HEK293 (cell line): ENCODE measurements around the gene ARHGAP15.

Experiments used
- CTCF ChIA-PET: fragments of 350-600 bp; formaldehyde crosslinking; extraction: SDS; loops from one replicate; lab custom pipeline; 2021; ENCODE audit warnings: antibody characterized with exemption; lab: Yijun Ruan, JAX
- POLR2A ChIA-PET: fragments of 300-600 bp; formaldehyde crosslinking; extraction: SDS; loops from one replicate; lab custom pipeline; 2020; ENCODE audit warnings: antibody characterized with exemption, inconsistent platforms; lab: Yijun Ruan, JAX
- H3K27ac ChIP-seq: fragments of 200-500 bp; sonication (Bioruptor generic); 2 replicates; pipeline ENCODE4 v1.5.1; 2014; ENCODE audit warnings: low read depth, low read length, control low read depth, inconsistent platforms; ENCODE audit errors: extremely low read depth
- H3K36me3 ChIP-seq, 2 experiments: fragments of 200-500 bp in 1 of 2; sonication (Bioruptor generic) in 1 of 2; 1 replicate in 1 of 2; 2 replicates in 1 of 2; pipeline ENCODE4 v1.5.1; 2014 to 2017; ENCODE audit warnings: inconsistent platforms in 2 of 2, low read length in 2 of 2; ENCODE audit not compliant: control insufficient read depth in 2 of 2, insufficient read depth in 1 of 2
- H3K4me1 ChIP-seq: fragments of 200-500 bp; sonication (Bioruptor generic); 2 replicates; pipeline ENCODE4 v1.5.1; 2014; ENCODE audit warnings: mild to moderate bottlenecking, low read length, inconsistent platforms; ENCODE audit not compliant: control insufficient read depth, insufficient read depth
- H3K4me3 ChIP-seq: 2 replicates; pipeline ENCODE4 v1.5.1; 2011; ENCODE audit warnings: low read depth, mild to moderate bottlenecking, control low read depth, low read length, moderate library complexity
- H3K9me3 ChIP-seq: fragments of 200-500 bp; sonication (Bioruptor generic); 2 replicates; pipeline ENCODE4 v1.5.1; 2014; ENCODE audit warnings: low read depth, low read length, inconsistent platforms; ENCODE audit not compliant: control insufficient read depth, insufficient read depth
- GFI1B ChIP-seq: fragments of 450-650 bp; formaldehyde crosslinking; IDR thresholded peaks from 2 replicates; pipeline ENCODE4 v1.5.1; 2016; ENCODE audit warnings: missing biosample characterization, missing genetic modification characterization
- IKZF3 ChIP-seq: fragments of 450-650 bp; IDR thresholded peaks from 2 replicates; pipeline ENCODE4 v1.5.0; 2018; ENCODE audit warnings: missing biosample characterization, mild to moderate bottlenecking, missing genetic modification characterization, moderate library complexity
- KLF8 ChIP-seq: fragments of 450-650 bp; formaldehyde crosslinking; IDR thresholded peaks from 2 replicates; pipeline ENCODE4 v1.5.1; 2016; ENCODE audit warnings: missing biosample characterization, missing genetic modification characterization
- MZF1 ChIP-seq: fragments of 450-650 bp; formaldehyde crosslinking; IDR thresholded peaks from 2 replicates; pipeline ENCODE4 v1.5.1; 2017; ENCODE audit warnings: missing biosample characterization, missing genetic modification characterization, borderline replicate concordance
- PRDM1 ChIP-seq: fragments of 450-650 bp; formaldehyde crosslinking; IDR thresholded peaks from 2 replicates; pipeline ENCODE4; 2016; ENCODE audit warnings: missing biosample characterization, missing genetic modification characterization
- RBAK ChIP-seq: fragments of 450-650 bp; formaldehyde crosslinking; IDR thresholded peaks from 2 replicates; pipeline ENCODE4 v1.5.1; 2016; ENCODE audit warnings: missing biosample characterization, missing genetic modification characterization
- TRIM28 ChIP-seq: IDR thresholded peaks from 2 replicates; pipeline ENCODE4 v1.6.1; 2011; ENCODE audit warnings: low read length, control low read depth, borderline replicate concordance
- ZBTB26 ChIP-seq: fragments of 450-650 bp; formaldehyde crosslinking; optimal IDR thresholded peaks from 2 replicates; pipeline ENCODE3; 2016; ENCODE audit warnings: missing biosample characterization, mild to moderate bottlenecking, missing genetic modification characterization
- ZNF140 ChIP-seq: fragments of 450-650 bp; formaldehyde crosslinking; IDR thresholded peaks from 2 replicates; pipeline ENCODE4 v1.5.1; 2016; ENCODE audit warnings: missing biosample characterization, missing genetic modification characterization
- ZNF157 ChIP-seq: fragments of 450-650 bp; formaldehyde crosslinking; IDR thresholded peaks from 2 replicates; pipeline ENCODE4 v1.5.1; 2016; ENCODE audit warnings: missing biosample characterization, missing genetic modification characterization
- ZNF324 ChIP-seq: fragments of 450-650 bp; formaldehyde crosslinking; IDR thresholded peaks from 2 replicates; pipeline ENCODE4 v1.5.1; 2016; ENCODE audit warnings: missing biosample characterization, missing genetic modification characterization
- ZNF341 ChIP-seq: fragments of 450-650 bp; formaldehyde crosslinking; IDR thresholded peaks from 2 replicates; pipeline ENCODE4; 2016; ENCODE audit warnings: low read depth, missing biosample characterization, missing genetic modification characterization
- ZNF48 ChIP-seq: fragments of 450-650 bp; formaldehyde crosslinking; IDR thresholded peaks from 2 replicates; pipeline ENCODE4 v1.5.1; 2016; ENCODE audit warnings: missing biosample characterization, missing genetic modification characterization
- ZNF510 ChIP-seq: fragments of 450-650 bp; formaldehyde crosslinking; IDR thresholded peaks from 2 replicates; pipeline ENCODE4 v1.5.1; 2018; ENCODE audit warnings: mild to moderate bottlenecking, missing genetic modification characterization, missing biosample characterization; ENCODE audit not compliant: insufficient replicate concordance
- ZNF548 ChIP-seq: fragments of 450-650 bp; formaldehyde crosslinking; IDR thresholded peaks from 2 replicates; pipeline ENCODE4 v1.5.1; 2016; ENCODE audit warnings: missing biosample characterization, missing genetic modification characterization
- ZNF560 ChIP-seq: fragments of 450-650 bp; formaldehyde crosslinking; IDR thresholded peaks from 2 replicates; pipeline ENCODE4 v1.5.1; 2017; ENCODE audit warnings: missing biosample characterization, missing genetic modification characterization, borderline replicate concordance
- ZNF561 ChIP-seq: fragments of 450-650 bp; IDR thresholded peaks from 2 replicates; pipeline ENCODE4 v1.5.1; 2018; ENCODE audit warnings: missing biosample characterization, missing genetic modification characterization, borderline replicate concordance
- ZNF585B ChIP-seq: fragments of 450-650 bp; formaldehyde crosslinking; IDR thresholded peaks from 2 replicates; pipeline ENCODE4 v1.5.1; 2016; ENCODE audit warnings: missing biosample characterization, missing genetic modification characterization
- ZNF629 ChIP-seq: fragments of 450-650 bp; formaldehyde crosslinking; IDR thresholded peaks from 2 replicates; pipeline ENCODE4 v1.5.1; 2017; ENCODE audit warnings: missing biosample characterization, missing genetic modification characterization
- ZNF639 ChIP-seq: fragments of 450-650 bp; formaldehyde crosslinking; IDR thresholded peaks from 2 replicates; pipeline ENCODE4 v1.5.1; 2016; ENCODE audit warnings: missing biosample characterization, missing genetic modification characterization
- ZNF677 ChIP-seq: fragments of 450-650 bp; IDR thresholded peaks from 2 replicates; pipeline ENCODE4 v1.5.0; 2018; ENCODE audit warnings: missing biosample characterization, mild to moderate bottlenecking, missing genetic modification characterization, moderate library complexity
- ZNF692 ChIP-seq: fragments of 450-650 bp; formaldehyde crosslinking; IDR thresholded peaks from 2 replicates; pipeline ENCODE4 v1.5.1; 2016; ENCODE audit warnings: missing biosample characterization, missing genetic modification characterization
- ZNF792 ChIP-seq: fragments of 450-650 bp; formaldehyde crosslinking; IDR thresholded peaks from 2 replicates; pipeline ENCODE4 v1.5.1; 2016; ENCODE audit warnings: missing biosample characterization, missing genetic modification characterization
- ZSCAN23 ChIP-seq: fragments of 450-650 bp; formaldehyde crosslinking; IDR thresholded peaks from 2 replicates; pipeline ENCODE4 v1.5.1; 2016; ENCODE audit warnings: missing biosample characterization, missing genetic modification characterization
- ZSCAN30 ChIP-seq: fragments of 450-650 bp; IDR thresholded peaks from 2 replicates; pipeline ENCODE4 v1.5.1; 2018; ENCODE audit warnings: missing biosample characterization, mild to moderate bottlenecking, missing genetic modification characterization, moderate library complexity

ARHGAP15 gene

GRCh38 chr2:143571747-143572146, 442.5 kb downstream of the ARHGAP15 start:
- no peak for TF ChIP-seq ZNF560 (tag by site-specific recombination)
- TF ChIP-seq PRDM1 (tag by site-specific recombination): no peak
- TF ChIP-seq IKZF3 (tag by site-specific recombination): no peak
- TF ChIP-seq ZNF157 (tag by site-specific recombination): no peak
- no peak for TF ChIP-seq ZSCAN23
- TF ChIP-seq ZNF629 (tag by site-specific recombination): no peak
- TF ChIP-seq ZNF561 (tag by site-specific recombination): no peak
- no peak for TF ChIP-seq MZF1 (tag by site-specific recombination)
- TF ChIP-seq ZNF48: no peak
- TF ChIP-seq ZNF324 (tag by site-specific recombination): no peak
- no peak for TF ChIP-seq ZNF548 (tag by site-specific recombination)
- no peak for TF ChIP-seq ZNF140
- TF ChIP-seq RBAK (tag by site-specific recombination): no peak
- no peak for TF ChIP-seq ZNF639 (tag by site-specific recombination)
- TF ChIP-seq TRIM28: no peak
- no peak for TF ChIP-seq ZNF510
- no peak for TF ChIP-seq ZNF341 (tag by site-specific recombination)
- no peak for TF ChIP-seq KLF8
- Histone ChIP-seq H3K27ac (no peak overlapping the region), H3K36me3 (no peaks in the 10 kb centered on the region), H3K4me3 (no peak overlapping the region), H3K4me1 (no peaks in the 10 kb centered on the region), H3K9me3 (no peaks in the 10 kb centered on the region)
- POLR2A ChIA-PET: no interaction called here
- CTCF ChIA-PET: interaction anchor here (0.6 kb wide), 1 partner anchor 46 kb away, joined by 3 read pairs; no protein-coding TSS in a partner anchor

- no peaks in the 10 kb centered on the region for H3K9me3 ChIP-seq
- TF ChIP-seq ZNF677 (tag by site-specific recombination): no peak
- no peak for TF ChIP-seq GFI1B (tag by site-specific recombination)
- no peak for TF ChIP-seq ZNF692
- TF ChIP-seq ZNF585B (tag by site-specific recombination): no peak
- no peak for TF ChIP-seq ZNF792 (tag by site-specific recombination)
- TF ChIP-seq ZSCAN30 (tag by site-specific recombination): no peak
- no peak for TF ChIP-seq ZBTB26
- CTCF ChIA-PET: no interaction called here
These were observed 443.2 kb downstream of the ARHGAP15 start for GRCh38 chr2:143572421-143572820.

More at GRCh38 chr2:143572421-143572820, 443.2 kb downstream of the ARHGAP15 start:
- H3K4me3 ChIP-seq: no peak overlapping the region
- POLR2A ChIA-PET: no interaction called here
- H3K4me1 ChIP-seq: no peaks in the 10 kb centered on the region
- no peaks in the 10 kb centered on the region for H3K36me3 ChIP-seq
- H3K27ac ChIP-seq: no peak overlapping the region
